OCI-LY7 (cell line): ENCODE data around the gene NEO1. TPM values are rescaled to one million over a fixed set of nuclear protein-coding genes. Genes with fewer than 3 reads are reported as not detected.

Source experiments
- Bru-seq: library from RNA; stranded (reverse); fragments of 400-500 nt; gene quantifications from one replicate; lab custom pipeline; 2021; lab: Mats Ljungman, UMichigan
- BruChase-seq, 2 experiments: library from RNA; stranded (reverse); fragments of 400-500 nt; gene quantifications; one replicate each; lab custom pipeline; 2021; lab: Mats Ljungman, UMichigan
- BruUV-seq: library from RNA; stranded (reverse); fragments of 400-500 nt; replicated peaks from 2 replicates; lab custom pipeline; 2021; lab: Mats Ljungman, UMichigan
- CTCF ChIA-PET: fragments of 300-600 bp; sonication (Branson Sonifier 250); formaldehyde crosslinking; loops from one replicate; lab custom pipeline; 2022; ENCODE audit warnings: antibody characterized with exemption; ENCODE audit not compliant: unreplicated experiment; lab: Charles Lee
- POLR2A ChIA-PET: fragments of 300-600 bp; sonication (Branson Sonifier 250); formaldehyde crosslinking; loops from one replicate; lab custom pipeline; 2022; ENCODE audit warnings: antibody characterized with exemption; lab: Charles Lee
- DNase-seq: peaks from one replicate; pipeline ENCODE4 v3.0.0-alpha.2; 2015; ENCODE audit warnings: low spot score
- H2AFZ ChIP-seq: fragments of 200-600 bp; sonication (generic), shearing (Covaris generic); 2 replicates; pipeline ENCODE4 v1.6.1; 2014; ENCODE audit warnings: mild to moderate bottlenecking, antibody characterized with exemption, low read length, moderate library complexity
- H3K27ac ChIP-seq: fragments of 200-600 bp; sonication (generic); 2 replicates; pipeline ENCODE4 v1.5.1; 2014; ENCODE audit warnings: mixed run types, low read depth, mild to moderate bottlenecking, moderate library complexity, low read length, inconsistent platforms; ENCODE audit not compliant: poor library complexity, severe bottlenecking
- H3K36me3 ChIP-seq: fragments of 200-600 bp; sonication (generic); 2 replicates; pipeline ENCODE4 v1.6.1; 2014; ENCODE audit warnings: mild to moderate bottlenecking, antibody characterized with exemption, low read length, moderate library complexity, mixed read lengths; ENCODE audit not compliant: insufficient read depth
- H3K4me1 ChIP-seq: fragments of 200-600 bp; sonication (generic); 2 replicates; pipeline ENCODE4 v1.5.1; 2014; ENCODE audit warnings: mild to moderate bottlenecking, low read length; ENCODE audit not compliant: insufficient read depth, poor library complexity, severe bottlenecking
- H3K4me2 ChIP-seq: fragments of 200-600 bp; sonication (generic); 2 replicates; pipeline ENCODE4 v1.6.1; 2014; ENCODE audit warnings: mild to moderate bottlenecking, low read length
- H3K4me3 ChIP-seq: fragments of 200-600 bp; sonication (generic); 2 replicates; pipeline ENCODE4 v1.5.1; 2014; ENCODE audit warnings: mild to moderate bottlenecking, low read depth, low read length; ENCODE audit not compliant: poor library complexity, severe bottlenecking
- H3K79me2 ChIP-seq: fragments of 200-600 bp; sonication (generic); 2 replicates; pipeline ENCODE4 v1.6.1; 2016; ENCODE audit warnings: low read depth, mild to moderate bottlenecking, low read length, moderate library complexity, mixed read lengths; ENCODE audit not compliant: insufficient read depth
- H3K9me2 ChIP-seq: fragments of 200-600 bp; sonication (generic); 2 replicates; pipeline ENCODE4 v1.6.1; 2016; ENCODE audit warnings: mild to moderate bottlenecking, low read length, mixed read lengths; ENCODE audit not compliant: insufficient read depth
- H3K9me3 ChIP-seq: fragments of 200-600 bp; sonication (generic); 2 replicates; pipeline ENCODE4 v1.6.1; 2014; ENCODE audit warnings: mild to moderate bottlenecking, mixed run types, low read length, mixed read lengths
- H4K20me1 ChIP-seq: fragments of 200-600 bp; sonication (generic); 2 replicates; pipeline ENCODE4 v1.6.1; 2014; ENCODE audit warnings: mild to moderate bottlenecking, antibody characterized with exemption, low read length, moderate library complexity, mixed read lengths; ENCODE audit not compliant: insufficient read depth
- EZH2phosphoT487 ChIP-seq: fragments of 200-600 bp; sonication (generic); IDR thresholded peaks from 2 replicates; pipeline ENCODE4 v1.6.1; 2018; ENCODE audit warnings: low read depth, borderline replicate concordance, mild to moderate bottlenecking, mixed run types, antibody characterized with exemption, low read length, moderate library complexity, mixed read lengths
- intact Hi-C: fragments of 100-400 bp; cut with micrococcal nuclease; formaldehyde crosslinking; loops from one replicate; pipeline ENCODE4 v1.10.0; 2022; ENCODE audit not compliant: unreplicated experiment
- long read RNA-seq: library from polyadenylated mRNA; stranded (forward); transcript quantifications from one replicate; pipeline ENCODE4 v2.0.0, GENCODE V29; 2022
- total RNA-seq, 2 experiments: library from RNA; depleted of rRNA in 1 of 2; stranded (reverse); fragments of >200 nt in 1 of 2; shearing (Covaris generic) in 1 of 2; gene quantifications; 2 replicates each; pipeline ENCODE4 v1.2.3, GENCODE V29; 2014 to 2022
- TF ChIP-seq, protein P1 (sequence below): fragments of 200-600 bp; sonication (generic); conservative IDR thresholded peaks from 2 replicates; pipeline ENCODE4 v1.5.1; 2014; ENCODE audit warnings: mild to moderate bottlenecking, antibody characterized with exemption, low read length, moderate library complexity, mixed read lengths

NEO1 gene, protein sequence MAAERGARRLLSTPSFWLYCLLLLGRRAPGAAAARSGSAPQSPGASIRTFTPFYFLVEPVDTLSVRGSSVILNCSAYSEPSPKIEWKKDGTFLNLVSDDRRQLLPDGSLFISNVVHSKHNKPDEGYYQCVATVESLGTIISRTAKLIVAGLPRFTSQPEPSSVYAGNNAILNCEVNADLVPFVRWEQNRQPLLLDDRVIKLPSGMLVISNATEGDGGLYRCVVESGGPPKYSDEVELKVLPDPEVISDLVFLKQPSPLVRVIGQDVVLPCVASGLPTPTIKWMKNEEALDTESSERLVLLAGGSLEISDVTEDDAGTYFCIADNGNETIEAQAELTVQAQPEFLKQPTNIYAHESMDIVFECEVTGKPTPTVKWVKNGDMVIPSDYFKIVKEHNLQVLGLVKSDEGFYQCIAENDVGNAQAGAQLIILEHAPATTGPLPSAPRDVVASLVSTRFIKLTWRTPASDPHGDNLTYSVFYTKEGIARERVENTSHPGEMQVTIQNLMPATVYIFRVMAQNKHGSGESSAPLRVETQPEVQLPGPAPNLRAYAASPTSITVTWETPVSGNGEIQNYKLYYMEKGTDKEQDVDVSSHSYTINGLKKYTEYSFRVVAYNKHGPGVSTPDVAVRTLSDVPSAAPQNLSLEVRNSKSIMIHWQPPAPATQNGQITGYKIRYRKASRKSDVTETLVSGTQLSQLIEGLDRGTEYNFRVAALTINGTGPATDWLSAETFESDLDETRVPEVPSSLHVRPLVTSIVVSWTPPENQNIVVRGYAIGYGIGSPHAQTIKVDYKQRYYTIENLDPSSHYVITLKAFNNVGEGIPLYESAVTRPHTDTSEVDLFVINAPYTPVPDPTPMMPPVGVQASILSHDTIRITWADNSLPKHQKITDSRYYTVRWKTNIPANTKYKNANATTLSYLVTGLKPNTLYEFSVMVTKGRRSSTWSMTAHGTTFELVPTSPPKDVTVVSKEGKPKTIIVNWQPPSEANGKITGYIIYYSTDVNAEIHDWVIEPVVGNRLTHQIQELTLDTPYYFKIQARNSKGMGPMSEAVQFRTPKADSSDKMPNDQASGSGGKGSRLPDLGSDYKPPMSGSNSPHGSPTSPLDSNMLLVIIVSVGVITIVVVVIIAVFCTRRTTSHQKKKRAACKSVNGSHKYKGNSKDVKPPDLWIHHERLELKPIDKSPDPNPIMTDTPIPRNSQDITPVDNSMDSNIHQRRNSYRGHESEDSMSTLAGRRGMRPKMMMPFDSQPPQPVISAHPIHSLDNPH (N-terminal part only)
- total RNA-seq (2014; rRNA removed; shearing (Covaris generic)) (2.1 and 3.0 TPM in 2 replicates), total RNA-seq (2022) (3.0 and 3.7 TPM in 2 replicates), Bru-seq, nascent RNA (percentile 36 among the genes with signal in this experiment), BruChase-seq, experiment 1, labeled RNA remaining after a 6-hour chase (percentile 30 among the genes with signal in this experiment), BruChase-seq, experiment 2, labeled RNA remaining after a 2-hour chase (percentile 34 among the genes with signal in this experiment)
- long read RNA-seq, partial matches to known transcripts, result 1 of 1 reads
- long read RNA-seq, other reads (novel, unspliced or antisense), result 0 of 1 reads

DNA sequence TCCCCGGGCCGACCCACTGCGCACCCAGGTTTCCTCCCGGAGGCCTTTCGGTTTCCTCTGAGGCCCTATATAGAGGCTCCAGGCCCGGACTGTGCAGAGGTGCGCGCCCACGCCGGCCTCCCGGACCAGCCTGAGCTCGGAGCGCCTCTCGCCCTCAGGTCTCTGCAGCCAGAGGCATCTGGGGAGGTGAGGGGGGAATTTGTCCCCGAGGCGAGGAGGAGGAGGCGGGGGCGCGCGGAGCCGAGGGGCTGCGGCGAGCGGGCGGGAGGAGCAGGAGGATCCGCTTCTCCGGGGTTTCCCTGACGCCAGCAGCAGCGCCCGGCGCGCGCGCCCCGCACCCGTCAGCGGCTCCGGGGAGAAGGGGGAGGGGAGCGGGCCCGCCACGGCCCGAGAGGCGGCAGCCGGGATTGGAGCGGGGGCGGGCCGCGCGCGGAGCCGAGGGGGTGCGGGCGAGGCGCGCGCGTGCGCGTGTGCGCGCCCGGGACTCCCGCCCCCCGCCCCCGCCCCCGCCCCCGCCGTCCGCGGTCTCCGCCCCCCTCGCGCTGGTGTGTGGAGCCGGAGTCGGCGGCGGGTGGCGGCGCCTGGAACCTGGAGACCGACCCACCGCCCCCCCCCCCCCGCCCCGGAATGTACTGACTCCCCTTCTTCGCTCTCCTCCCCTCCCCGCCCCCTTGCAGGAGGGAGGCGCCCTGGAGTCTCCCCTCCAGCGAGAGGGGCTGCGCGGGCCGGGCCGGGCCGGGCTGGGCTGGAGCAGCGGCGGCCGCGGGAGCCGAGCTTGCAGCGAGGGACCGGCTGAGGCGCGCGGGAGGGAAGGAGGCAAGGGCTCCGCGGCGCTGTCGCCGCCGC, at the start of gene NEO1:
NEO1 (plus strand) TSS at position 657 of the 846 bp plus-strand sequence. CDS start 213 bp downstream, outside the sequence.
- H3K4me3 ChIP-seq, result peak within 1 kb of the TSS; percentile 76
- no TSS peak for BruUV-seq

DNA sequence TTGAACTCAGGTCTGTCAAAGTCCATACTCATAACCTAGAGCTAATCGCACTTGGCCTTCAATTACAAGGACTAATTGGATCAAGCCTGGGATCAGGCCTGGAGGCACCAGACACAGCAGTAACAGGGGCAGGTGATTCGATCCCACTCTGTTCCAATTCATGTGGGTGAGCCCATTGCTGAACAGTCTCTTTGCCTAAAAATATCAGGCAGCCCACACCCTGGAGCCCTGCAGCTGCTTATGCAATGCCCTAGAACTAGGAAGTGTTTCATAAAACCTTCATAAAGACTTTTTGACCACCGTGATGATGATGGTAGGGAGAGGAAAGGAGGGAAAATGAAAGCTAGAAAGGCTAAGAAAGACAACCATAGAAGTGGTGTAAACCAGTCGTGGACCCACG, 47.8 kb upstream of the NEO1 start:
- H3K4me3 ChIP-seq, result no peak overlapping the region
- no TSS peak for BruUV-seq
- H3K4me2 ChIP-seq, result no peak overlapping the region
- no peak for TF ChIP-seq EZH2phosphoT487
- TF ChIP-seq, protein P1, sequence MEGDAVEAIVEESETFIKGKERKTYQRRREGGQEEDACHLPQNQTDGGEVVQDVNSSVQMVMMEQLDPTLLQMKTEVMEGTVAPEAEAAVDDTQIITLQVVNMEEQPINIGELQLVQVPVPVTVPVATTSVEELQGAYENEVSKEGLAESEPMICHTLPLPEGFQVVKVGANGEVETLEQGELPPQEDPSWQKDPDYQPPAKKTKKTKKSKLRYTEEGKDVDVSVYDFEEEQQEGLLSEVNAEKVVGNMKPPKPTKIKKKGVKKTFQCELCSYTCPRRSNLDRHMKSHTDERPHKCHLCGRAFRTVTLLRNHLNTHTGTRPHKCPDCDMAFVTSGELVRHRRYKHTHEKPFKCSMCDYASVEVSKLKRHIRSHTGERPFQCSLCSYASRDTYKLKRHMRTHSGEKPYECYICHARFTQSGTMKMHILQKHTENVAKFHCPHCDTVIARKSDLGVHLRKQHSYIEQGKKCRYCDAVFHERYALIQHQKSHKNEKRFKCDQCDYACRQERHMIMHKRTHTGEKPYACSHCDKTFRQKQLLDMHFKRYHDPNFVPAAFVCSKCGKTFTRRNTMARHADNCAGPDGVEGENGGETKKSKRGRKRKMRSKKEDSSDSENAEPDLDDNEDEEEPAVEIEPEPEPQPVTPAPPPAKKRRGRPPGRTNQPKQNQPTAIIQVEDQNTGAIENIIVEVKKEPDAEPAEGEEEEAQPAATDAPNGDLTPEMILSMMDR, result no peak
- H3K4me1 ChIP-seq, result no peaks in the 10 kb centered on the region
- no peak for DNase-seq
- ChIA-PET CTCF (no interaction called here), POLR2A (interaction anchor here (0.6 kb wide), 1 partner anchor 13 kb away, joined by 3 read pairs; no protein-coding TSS in a partner anchor)
- H3K79me2 ChIP-seq, result no peaks in the 10 kb centered on the region
- no peaks in the 10 kb centered on the region for H3K9me2 ChIP-seq
- intact Hi-C loops, result no loop called here
- no peaks in the 10 kb centered on the region for H3K36me3 ChIP-seq
- H4K20me1 ChIP-seq, result no peaks in the 10 kb centered on the region
- no peaks in the 10 kb centered on the region for H3K9me3 ChIP-seq
- H2AFZ ChIP-seq, result no peak overlapping the region
- H3K27ac ChIP-seq, result no peak overlapping the region

More for the DNA sequence above, at the start of gene NEO1:
- Histone ChIP-seq H3K4me1 (peaks cover 14% of the 10 kb centered on the region), H4K20me1 (no peaks in the 10 kb centered on the region), H2AFZ (peak within 1 kb of the TSS; percentile 78), H3K79me2 (no peaks in the 10 kb centered on the region), H3K9me3 (no peaks in the 10 kb centered on the region), H3K27ac (no peak within 1 kb of the TSS), H3K9me2 (no peaks in the 10 kb centered on the region), H3K36me3 (no peaks in the 10 kb centered on the region), H3K4me2 (peak within 1 kb of the TSS; percentile 84)
- intact Hi-C loops, result loop anchor here (5.0 kb wide), 1 partner anchor 270 kb away; the partner anchor contains the start of gene ADPGK
- ChIA-PET CTCF (no interaction called here), POLR2A (no interaction called here)
- TF ChIP-seq EZH2phosphoT487, result no peak
- TF ChIP-seq, protein P1, result no peak
- DNase-seq, result peak; percentile 73
